G401.6 (cell line): ENCODE data around the gene RAPGEF5.

Experiments used
- FAIRE-seq: peaks from 2 replicates; lab custom pipeline; 2012; peaks lifted over from hg19 to GRCh38; lab: Jason Lieb, UNC

The RAPGEF5 gene

GRCh38 chr7:22302951-22303423 lies 54.0 kb downstream of the RAPGEF5 start:
- FAIRE-seq: no peak

- FAIRE-seq: no peak
Observed at GRCh38 chr7:22302193-22302592, 54.8 kb downstream of the RAPGEF5 start.

- no peak for FAIRE-seq
Observed at GRCh38 chr7:22301790-22302189, 55.2 kb downstream of the RAPGEF5 start.

- no peak for FAIRE-seq
Observed at GRCh38 chr7:22300839-22301238, 56.1 kb downstream of the RAPGEF5 start.

GRCh38 chr7:22296916-22297315 lies 60.0 kb downstream of the RAPGEF5 start:
- no peak for FAIRE-seq

GRCh38 chr7:22296265-22296566 lies 60.7 kb downstream of the RAPGEF5 start:
- no peak for FAIRE-seq

- FAIRE-seq: no peak
Observed at GRCh38 chr7:22295402-22296264, 61.3 kb downstream of the RAPGEF5 start.

GRCh38 chr7:22292531-22292930 lies 64.4 kb downstream of the RAPGEF5 start:
- FAIRE-seq: no peak

GRCh38 chr7:22291977-22292376 lies 65.0 kb downstream of the RAPGEF5 start:
- FAIRE-seq: no peak

- no peak for FAIRE-seq
Observed at GRCh38 chr7:22288202-22288601, 68.8 kb downstream of the RAPGEF5 start.

GRCh38 chr7:22287412-22287811 lies 69.5 kb downstream of the RAPGEF5 start:
- FAIRE-seq: no peak

GRCh38 chr7:22286436-22286835 lies 70.5 kb downstream of the RAPGEF5 start:
- no peak for FAIRE-seq

- FAIRE-seq: no peak
Observed at GRCh38 chr7:22281481-22281880, 75.5 kb downstream of the RAPGEF5 start.

GRCh38 chr7:22280031-22280430 lies 76.9 kb downstream of the RAPGEF5 start:
- FAIRE-seq: no peak

- FAIRE-seq: no peak
Observed at GRCh38 chr7:22278660-22279059, 78.3 kb downstream of the RAPGEF5 start.

- FAIRE-seq: no peak
Observed at GRCh38 chr7:22277375-22277774, 79.6 kb downstream of the RAPGEF5 start.

- no peak for FAIRE-seq
Observed at GRCh38 chr7:22275661-22276060, 81.3 kb downstream of the RAPGEF5 start.

GRCh38 chr7:22271311-22271710 lies 85.6 kb downstream of the RAPGEF5 start:
- FAIRE-seq: peak; percentile 74

GRCh38 chr7:22270371-22270770 lies 86.6 kb downstream of the RAPGEF5 start:
- FAIRE-seq: no peak

GRCh38 chr7:22269963-22270362 lies 87.0 kb downstream of the RAPGEF5 start:
- FAIRE-seq: no peak

GRCh38 chr7:22268884-22269421 lies 88.0 kb downstream of the RAPGEF5 start:
- no peak for FAIRE-seq

- no peak for FAIRE-seq
Observed at GRCh38 chr7:22267930-22268615, 88.9 kb downstream of the RAPGEF5 start.

- no peak for FAIRE-seq
Observed at GRCh38 chr7:22262538-22262937, 94.4 kb downstream of the RAPGEF5 start.
